Measurements from ENCODE around the gene RTKN2. TPM values are rescaled to one million over a fixed set of nuclear protein-coding genes. Genes with fewer than 3 reads are reported as not detected.

Gene RTKN2
- total RNA-seq, 1 donor from 2014 or later = 3.4 TPM

DNA sequence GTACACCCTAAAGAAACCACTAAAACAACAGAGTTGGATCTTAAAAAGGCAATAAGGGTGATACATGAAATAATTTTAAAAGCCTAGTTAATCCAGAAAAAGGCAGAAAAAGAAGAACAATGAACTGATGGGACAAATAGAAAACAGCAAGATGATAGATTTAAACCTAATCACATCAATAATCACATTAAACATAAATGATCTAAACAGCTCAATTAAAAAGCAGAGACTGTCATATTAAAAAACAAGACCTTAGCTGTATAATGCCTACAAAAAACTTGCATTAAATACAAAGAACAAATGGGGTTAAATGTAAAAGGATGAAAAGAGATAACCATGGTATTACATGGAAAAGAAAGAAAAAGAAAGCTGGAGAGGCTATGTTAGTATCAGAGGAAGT, 96.2 kb downstream of the RTKN2 start:
- DNase-seq (ENCODE audit: low read depth) = no peak

DNA sequence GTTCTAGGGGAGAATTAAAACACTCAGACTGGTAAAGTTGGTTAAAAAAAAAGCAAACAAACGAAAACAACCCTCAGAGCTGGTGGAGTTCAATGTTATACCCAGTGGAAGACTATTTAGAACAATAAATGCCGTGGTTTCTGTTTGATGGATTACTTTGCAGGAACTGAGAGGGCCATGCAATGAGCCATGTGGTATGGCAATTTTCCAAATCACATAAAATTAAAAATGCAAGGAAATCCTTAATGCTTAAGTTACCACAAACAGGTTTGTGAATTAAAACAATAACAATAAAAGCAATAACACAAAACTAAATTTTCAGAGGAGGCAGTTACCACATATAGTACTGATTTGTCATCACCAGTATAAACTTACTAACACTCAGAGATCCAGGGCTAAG, 96.9 kb downstream of the RTKN2 start:
- peak; percentile 90 for DNase-seq (ENCODE audit: low read depth)

DNA sequence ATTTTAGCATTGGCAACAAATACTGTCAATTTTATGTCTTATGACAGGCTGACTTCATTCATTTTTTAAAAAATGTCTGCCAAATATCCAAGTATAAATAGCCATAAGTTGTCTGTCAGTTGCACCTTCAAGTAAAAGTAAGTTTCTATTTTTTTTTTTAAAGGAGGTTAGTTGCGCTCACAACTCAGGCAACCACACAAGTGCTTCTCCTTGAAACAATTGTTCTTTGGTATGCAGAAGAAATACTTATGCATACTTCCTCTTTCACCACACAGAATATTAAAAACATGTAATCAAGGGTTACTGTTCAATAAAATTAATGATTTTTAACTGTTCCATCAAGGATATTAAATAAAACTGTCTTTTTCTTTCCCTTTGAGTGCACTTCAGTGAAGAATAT, 97.9 kb downstream of the RTKN2 start:
- DNase-seq (ENCODE audit: low read depth) = no peak

DNA sequence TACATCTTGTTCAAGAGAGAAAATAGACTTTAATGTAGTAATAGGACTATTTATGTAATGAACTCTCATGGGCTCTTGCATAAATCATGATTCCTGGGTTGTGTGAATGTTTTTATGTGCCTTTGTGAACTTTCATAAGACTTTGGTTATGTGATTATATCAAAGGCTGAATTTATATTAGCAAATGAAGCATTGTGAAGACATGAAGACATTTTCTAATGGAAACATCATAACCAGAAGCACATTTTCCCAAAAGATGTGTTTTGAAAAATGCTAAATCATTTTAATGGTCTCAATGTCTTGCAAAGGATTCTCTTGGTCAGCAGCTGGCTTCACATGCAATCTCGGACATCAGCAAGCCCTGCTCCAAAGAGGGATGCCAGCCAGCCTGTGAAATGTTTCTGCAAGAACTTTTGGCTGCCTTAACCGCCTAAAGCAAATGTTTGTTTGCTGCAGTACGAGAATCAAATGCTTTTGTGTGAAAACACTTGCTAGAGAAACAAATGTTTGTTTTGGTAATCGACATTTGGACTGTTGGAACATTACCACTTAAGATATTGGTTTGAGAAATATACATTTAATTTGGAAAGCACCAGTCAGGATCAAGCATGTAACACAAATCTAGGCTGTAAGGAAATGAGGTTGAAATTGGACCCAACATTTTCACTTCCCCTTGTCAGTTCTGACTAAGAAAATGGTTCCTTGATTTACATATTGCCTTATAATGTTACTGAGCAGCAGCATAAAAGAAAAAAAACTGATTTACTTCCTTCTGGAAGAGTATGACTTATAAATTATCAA, 102.1 kb downstream of the RTKN2 start:
- DNase-seq (ENCODE audit: low read depth) = no peak

DNA sequence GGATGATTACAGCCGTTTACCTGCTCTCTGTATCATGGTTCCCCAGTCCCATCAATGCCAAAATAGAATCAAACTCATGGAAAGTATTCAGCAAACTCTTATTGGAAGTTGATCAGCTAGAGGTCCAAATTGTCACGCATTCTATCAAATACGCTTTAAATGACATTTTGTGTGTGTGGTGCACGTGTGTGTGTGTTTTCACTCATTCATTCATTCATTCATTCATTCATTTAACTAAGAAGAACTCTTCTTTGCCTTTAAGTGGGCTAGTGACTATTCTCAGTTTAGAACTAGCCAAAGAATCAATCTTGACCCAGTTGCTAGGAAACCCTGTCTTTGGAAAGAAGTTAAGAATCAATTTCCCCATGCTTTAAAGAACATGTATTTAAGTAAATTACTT, 102.8 kb downstream of the RTKN2 start:
- DNase-seq (ENCODE audit: low read depth) = no peak

DNA sequence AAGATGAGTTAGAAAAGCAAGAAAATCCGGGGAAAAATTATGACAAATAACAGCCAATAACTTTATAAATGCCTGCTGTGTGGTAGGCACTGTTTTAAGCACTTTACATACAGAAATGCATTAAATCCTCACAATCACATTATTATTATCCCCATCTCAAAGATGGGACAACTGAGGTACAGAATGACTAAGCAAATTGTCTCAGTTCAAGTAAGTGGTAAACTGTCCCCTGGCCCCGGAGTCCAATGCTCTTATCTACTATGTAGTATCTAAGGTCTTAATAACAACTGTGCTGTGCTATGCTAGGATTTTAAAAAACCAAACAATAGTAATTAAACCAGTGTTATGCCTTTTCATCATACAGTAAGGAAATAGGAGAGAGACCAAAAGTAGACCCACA, 105.6 kb downstream of the RTKN2 start:
- no peak for DNase-seq (ENCODE audit: low read depth)

DNA sequence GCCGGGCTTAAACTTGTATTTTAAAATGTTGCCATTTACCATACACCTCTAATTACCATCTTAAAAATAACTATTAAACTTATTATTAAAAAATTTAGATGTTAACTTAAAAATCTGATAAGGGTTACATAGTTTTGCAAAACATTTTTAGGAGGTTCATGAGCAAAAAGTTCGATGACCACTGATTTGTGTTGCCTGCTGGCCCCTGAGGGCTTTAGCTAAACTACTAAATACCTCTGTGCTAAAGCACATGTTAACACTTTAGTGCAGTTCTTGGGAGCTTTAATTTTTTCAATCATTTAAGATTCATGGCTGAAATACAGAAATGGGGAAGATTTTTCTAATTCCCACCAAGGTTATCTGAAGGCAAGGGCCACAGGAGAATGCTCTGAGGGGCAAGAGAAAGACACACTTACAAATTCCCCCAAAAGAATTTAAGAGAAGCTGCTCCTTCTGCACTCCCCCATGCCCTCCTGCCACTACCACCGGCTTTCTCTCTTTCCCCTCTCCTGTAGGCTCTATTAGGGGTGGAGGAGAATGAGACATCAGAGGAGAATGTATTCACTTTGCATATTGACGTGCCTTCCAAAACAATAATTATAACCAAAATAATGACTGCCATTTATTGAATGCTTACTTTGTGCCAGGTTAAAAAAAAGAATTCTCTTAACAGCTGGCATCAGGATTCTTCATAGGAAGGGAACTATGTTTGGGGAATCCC, 106.2 kb downstream of the RTKN2 start:
- DNase-seq (ENCODE audit: low read depth) = no peak

DNA sequence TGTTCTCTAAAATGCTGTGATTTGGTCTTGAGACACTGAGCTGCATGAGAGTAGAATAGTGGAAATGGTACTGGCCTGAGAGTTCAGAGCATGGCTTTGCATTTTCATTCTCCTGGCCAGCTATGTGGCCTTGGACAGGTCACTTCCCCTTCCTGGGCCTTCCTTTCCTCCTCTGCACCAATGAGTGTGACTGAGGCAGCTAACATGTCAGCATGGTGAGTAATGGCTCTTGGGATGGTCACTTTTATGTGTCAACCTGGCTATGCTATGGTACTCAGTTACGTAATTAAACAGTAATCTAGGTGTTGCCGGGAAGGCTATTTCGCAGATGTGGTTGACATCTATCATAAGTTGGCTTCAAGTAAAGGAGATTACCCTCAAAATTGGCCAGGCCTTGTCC, 109.3 kb downstream of the RTKN2 start:
- no peak for DNase-seq (ENCODE audit: low read depth)

DNA sequence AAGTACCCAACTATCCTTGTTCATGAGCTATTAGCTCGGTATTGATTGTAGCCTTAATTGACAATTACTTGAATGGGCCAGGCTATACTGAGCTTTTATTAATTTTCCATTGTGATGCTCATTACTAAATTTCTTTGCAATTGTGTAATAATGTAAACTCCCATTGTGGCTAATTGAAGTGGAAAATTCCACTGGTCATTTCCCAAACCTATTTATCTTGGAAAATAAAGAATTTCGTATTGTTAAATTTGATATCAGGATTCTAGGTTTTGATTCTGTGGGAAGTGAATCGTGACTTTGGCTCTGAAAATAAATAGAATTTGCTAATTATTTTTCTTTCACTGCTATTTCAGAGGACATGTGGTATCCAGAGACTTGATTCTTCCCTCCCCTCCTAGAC, 111.0 kb downstream of the RTKN2 start:
- no peak for DNase-seq (ENCODE audit: low read depth)

DNA sequence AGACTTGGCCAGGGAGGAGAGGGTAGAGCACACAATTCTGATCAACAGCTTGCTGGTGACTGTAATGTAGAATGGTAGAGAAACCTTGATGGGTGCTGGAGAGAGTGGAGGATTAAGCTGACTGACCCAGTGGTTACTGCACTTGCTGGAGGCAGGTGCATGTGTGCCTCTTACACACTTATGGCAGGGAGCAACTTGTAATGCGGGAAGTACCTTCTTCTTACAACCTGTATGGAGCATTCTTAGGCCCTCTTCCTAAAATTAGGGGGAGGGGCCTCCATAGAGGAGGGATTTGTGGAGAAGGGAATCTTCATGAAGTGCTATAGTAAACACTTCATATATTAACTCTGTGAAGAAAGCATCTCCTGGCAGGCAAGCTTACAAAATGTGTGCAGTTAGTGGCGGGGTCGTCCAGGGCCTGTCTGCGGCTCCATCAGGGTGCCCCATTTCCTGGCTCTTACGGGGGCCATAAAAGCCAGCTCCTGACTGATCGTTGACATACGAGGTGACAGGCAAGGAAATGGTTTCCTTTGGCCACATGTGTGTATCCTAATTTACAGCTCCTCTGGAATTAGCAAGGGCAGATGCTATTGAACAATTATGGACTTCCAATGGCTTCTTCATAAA, 113.5 kb downstream of the RTKN2 start:
- no peak for DNase-seq (ENCODE audit: low read depth)

DNA sequence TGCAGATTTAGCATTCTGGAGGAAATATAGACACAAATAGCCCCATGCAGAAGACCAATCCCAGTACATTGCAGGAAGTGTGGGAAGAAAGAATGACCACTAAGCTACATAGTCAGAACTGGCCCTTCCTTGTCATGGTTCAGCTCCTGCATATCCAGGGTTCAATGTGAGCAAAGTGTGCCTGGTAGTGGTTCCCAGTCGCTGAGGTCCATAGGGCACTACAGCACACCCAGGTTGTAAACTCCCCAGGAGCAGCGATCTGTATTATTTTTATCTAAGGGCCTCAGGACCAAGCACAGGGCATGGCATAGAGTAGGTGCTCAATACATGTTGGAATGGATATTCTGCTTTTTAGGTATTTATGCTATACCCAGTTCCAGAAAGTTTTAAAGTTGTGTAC, 114.4 kb downstream of the RTKN2 start:
- no peak for DNase-seq (ENCODE audit: low read depth)

DNA sequence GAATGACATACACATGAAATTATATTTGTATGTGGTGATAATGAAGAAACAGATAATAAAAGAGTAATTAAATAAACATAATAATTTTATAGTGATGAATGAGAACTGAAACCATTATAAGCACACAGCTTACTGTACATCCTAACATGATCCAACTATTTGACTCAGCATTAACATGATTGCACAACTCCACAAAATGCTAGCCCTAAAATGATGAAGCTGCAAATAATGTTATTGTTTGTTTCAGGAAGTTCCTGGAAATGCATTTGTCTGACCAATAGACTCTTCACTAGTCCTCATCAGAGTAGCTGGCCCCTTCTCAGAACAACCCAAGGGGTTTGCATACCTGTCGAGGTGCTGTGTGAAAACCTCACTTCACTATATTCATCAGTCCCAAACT, 115.5 kb downstream of the RTKN2 start:
- DNase-seq (ENCODE audit: low read depth) = no peak

DNA sequence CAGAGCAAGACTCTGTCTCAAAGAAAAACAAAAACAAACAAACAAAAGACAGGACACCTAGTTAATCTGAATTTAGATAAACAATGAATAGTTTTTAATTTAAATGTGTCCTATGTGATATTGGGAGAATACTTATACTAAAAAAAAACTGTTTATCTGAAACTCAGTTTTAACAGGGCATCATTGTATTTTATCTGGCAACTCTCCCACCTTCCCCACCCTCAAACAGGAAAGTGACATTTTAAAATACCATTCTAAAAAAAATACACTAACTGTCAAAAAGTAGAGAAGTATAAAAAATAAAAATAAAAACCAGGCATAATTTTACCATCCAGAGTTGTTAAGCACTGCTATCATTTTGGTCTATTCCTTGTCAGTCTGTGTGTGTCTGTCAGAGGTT, 119.0 kb downstream of the RTKN2 start:
- DNase-seq (ENCODE audit: low read depth) = no peak

DNA sequence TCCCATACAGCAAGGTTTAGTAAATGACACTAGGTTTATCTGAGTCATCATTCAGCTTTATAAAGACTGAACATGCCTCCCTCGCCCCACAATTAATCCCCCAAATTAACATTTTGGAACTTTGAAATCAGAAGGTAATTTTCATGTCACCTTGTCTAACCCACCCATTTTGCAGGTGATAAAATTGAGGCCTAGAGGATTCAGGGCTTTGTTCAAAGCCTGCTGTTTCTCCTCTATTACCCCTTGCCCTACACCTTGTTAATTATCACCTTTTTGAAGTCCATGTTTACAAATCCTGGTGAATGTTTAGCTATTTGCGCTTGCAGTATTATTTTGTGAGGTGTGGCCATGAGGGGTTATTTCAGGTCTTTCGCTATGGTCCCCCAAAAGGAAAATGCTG, 120.5 kb downstream of the RTKN2 start:
- no peak for DNase-seq (ENCODE audit: low read depth)

DNA sequence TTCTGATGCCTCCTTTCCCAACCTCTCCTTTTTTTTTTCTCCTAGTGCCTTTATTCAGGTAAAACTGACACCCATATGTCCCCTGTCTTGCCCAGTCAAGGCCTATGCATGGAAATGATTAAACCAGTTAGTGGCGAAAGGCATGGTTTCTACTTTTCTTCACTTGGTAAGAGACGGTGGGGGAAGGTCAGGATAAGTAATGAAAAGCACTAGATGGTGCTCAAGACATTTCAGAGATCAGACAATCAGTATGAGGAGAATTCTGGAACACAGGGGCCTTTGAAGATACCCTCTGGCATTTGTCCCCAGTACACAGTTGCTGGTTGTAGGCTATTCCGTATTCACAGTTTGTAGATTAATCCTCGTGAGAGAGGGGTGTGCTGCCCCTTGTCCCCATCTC, 121.2 kb downstream of the RTKN2 start:
- DNase-seq (ENCODE audit: low read depth) = no peak

DNA sequence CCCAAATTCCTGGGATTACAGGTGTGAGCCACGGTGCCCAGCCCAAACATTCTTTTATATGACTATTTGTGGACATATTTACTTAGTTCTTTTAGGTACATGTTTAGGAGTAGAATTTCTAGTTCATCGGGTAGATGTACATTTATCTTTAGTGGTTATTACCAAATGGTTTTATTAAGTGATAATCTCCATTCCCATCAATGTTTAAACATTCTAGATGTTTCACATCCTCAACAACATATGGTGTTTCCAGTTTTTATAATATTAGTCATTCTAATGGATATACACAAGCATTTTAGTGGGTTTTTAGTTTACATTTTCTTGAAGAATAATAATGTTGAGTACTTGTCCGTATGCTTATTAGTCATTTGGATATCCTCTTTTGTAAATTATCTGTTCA, 131.7 kb downstream of the RTKN2 start:
- no peak for DNase-seq (ENCODE audit: low read depth)

DNA sequence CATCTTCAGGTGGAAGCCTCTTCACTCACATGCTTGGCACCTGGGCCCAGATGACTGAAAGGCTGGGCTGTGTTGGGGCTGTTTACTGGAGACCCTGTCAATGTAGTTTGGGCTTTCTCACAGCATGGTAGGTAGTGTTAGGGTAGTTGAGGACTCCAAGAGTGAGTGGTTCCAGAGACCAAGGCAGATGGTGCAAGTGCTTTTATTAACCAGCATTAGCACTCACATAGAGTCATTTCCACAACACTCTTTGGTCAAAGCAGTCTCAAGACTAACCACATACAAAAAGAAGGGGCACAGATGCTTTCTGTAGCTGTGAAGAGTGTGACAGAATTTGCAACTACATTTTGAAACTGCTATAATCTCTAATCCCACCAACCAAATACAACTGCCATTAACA, 135.0 kb downstream of the RTKN2 start:
- DNase-seq (ENCODE audit: low read depth) = no peak

Other genes starting within 250 kb of the RTKN2 start
- gene ZNF365, start 105.5 kb upstream of the RTKN2 start, total RNA-seq = 6.7 and 8.2 TPM in 2 replicates